Muscle of arm (tissue), 12 donors: ENCODE measurements around the gene CD160. TPM values are rescaled to one million over a fixed set of nuclear protein-coding genes. Genes with fewer than 3 reads are reported as not detected.

Source experiments
- polyA plus RNA-seq, 12 donors: library from polyadenylated mRNA; unstranded; fragments of 120-200 nt; gene quantifications; one replicate each; pipeline ENCODE4 v1.2.1, GENCODE V29; 2013; ENCODE audit not compliant: insufficient read length in 12 of 12

The CD160 gene
- polyA plus RNA-seq, 12 donors: 0.29 to 3.0 (median 0.80) TPM; not detected in 1

Other genes with a start within 250 kb of the CD160 start
- 10 to 100 TPM in 10 of 12 donors, 1 to 10 TPM in 1, not detected in 1; 9.0 to 46.1 (median 13.1) TPM for gene GPR89A, start 111.5 kb upstream of the CD160 start, polyA plus RNA-seq
- gene PDZK1, start 12.1 kb upstream of the CD160 start, polyA plus RNA-seq: 1 to 10 TPM in 6 of 12 donors, under 1 TPM in 4, not detected in 2; 0.71 to 2.6 (median 1.2) TPM
- gene RNF115, start 104.6 kb downstream of the CD160 start, polyA plus RNA-seq: 10 to 100 TPM in 11 of 12 donors, not detected in 1; 12.0 to 23.2 (median 18.9) TPM
- gene POLR3C, start 104.7 kb downstream of the CD160 start, polyA plus RNA-seq: 10 to 100 TPM in 10 of 12 donors, not detected in 2; 19.8 to 29.9 (median 21.5) TPM
- gene NUDT17, start 126.1 kb downstream of the CD160 start, polyA plus RNA-seq: 10 to 100 TPM in 11 of 12 donors, not detected in 1; 10.5 to 19.6 (median 14.8) TPM
- gene PIAS3, start 139.6 kb downstream of the CD160 start, polyA plus RNA-seq: 10 to 100 TPM in 11 of 12 donors, not detected in 1; 33.6 to 83.6 (median 48.5) TPM
- gene ANKRD35, start 166.4 kb downstream of the CD160 start, polyA plus RNA-seq: 1 to 10 TPM in 10 of 12 donors, not detected in 2; 1.7 to 8.0 (median 2.3) TPM
- gene ITGA10, start 190.6 kb downstream of the CD160 start, polyA plus RNA-seq: 10 to 100 TPM in 2 of 12 donors, 1 to 10 TPM in 9, not detected in 1; 4.0 to 12.2 (median 7.9) TPM
- 10 to 100 TPM in 11 of 12 donors, not detected in 1; 18.0 to 32.7 (median 25.9) TPM for gene PEX11B, start 199.2 kb downstream of the CD160 start, polyA plus RNA-seq
- gene RBM8A, start 208.0 kb downstream of the CD160 start, polyA plus RNA-seq: 100 to 1,000 TPM in 11 of 12 donors, not detected in 1; 104 to 160 (median 134) TPM
- 10 to 100 TPM in 11 of 12 donors, not detected in 1; 26.5 to 33.7 (median 30.6) TPM for gene LIX1L, start 238.5 kb downstream of the CD160 start, polyA plus RNA-seq
- 1 to 10 TPM in 3 of 12 donors, under 1 TPM in 7, not detected in 2; 0.58 to 1.4 (median 0.81) TPM for gene ANKRD34A, start 245.1 kb downstream of the CD160 start, polyA plus RNA-seq
- 10 to 100 TPM in 11 of 12 donors, not detected in 1; 33.2 to 75.0 (median 39.3) TPM for gene POLR3GL, start 245.2 kb downstream of the CD160 start, polyA plus RNA-seq